HG03280 (cell line): ENCODE results near the gene HOXD3.

ENCODE experiments used
- ATAC-seq: cut with Tn5 transposase; IDR thresholded peaks from one replicate; pipeline ENCODE4 v1.9.1; 2021; ENCODE audit warnings: mild to moderate bottlenecking, moderate library complexity; ENCODE audit not compliant: unreplicated experiment

Gene HOXD3

GRCh38 chr2:176121190-176122051 is 35.7 kb upstream of the HOXD3 start:
- no peak for ATAC-seq

GRCh38 chr2:176122052-176122682 is 34.9 kb upstream of the HOXD3 start:
- ATAC-seq = no peak

GRCh38 chr2:176122683-176123410 is 34.3 kb upstream of the HOXD3 start, which contains the start of gene HOXD9:
Gene HOXD9, plus strand, starts transcription at chr2:176122719. Its CDS starts 50 bp downstream, at chr2:176122769.
- ATAC-seq = no peak

- ATAC-seq = no peak
These were observed 33.5 kb upstream of the HOXD3 start for GRCh38 chr2:176123411-176124109.

GRCh38 chr2:176124110-176124946 is 32.8 kb upstream of the HOXD3 start:
- no peak for ATAC-seq

GRCh38 chr2:176124947-176125771 is 31.9 kb upstream of the HOXD3 start:
- ATAC-seq = no peak

GRCh38 chr2:176125772-176126054 is 31.4 kb upstream of the HOXD3 start:
- no peak for ATAC-seq

GRCh38 chr2:176126929-176127773 is 30.0 kb upstream of the HOXD3 start:
- no peak for ATAC-seq

- ATAC-seq = no peak
These were observed 29.4 kb upstream of the HOXD3 start for GRCh38 chr2:176127774-176128072.

GRCh38 chr2:176128172-176128981 is 28.7 kb upstream of the HOXD3 start:
- ATAC-seq = no peak

GRCh38 chr2:176128982-176129796 is 27.9 kb upstream of the HOXD3 start, which contains the start of gene HOXD8:
Gene HOXD8, plus strand, starts transcription at chr2:176129705. Its CDS starts 662 bp downstream, at chr2:176130367.
- no peak for ATAC-seq

- no peak for ATAC-seq
These were observed 27.3 kb upstream of the HOXD3 start for GRCh38 chr2:176129813-176130146.

GRCh38 chr2:176130147-176130956 is 26.8 kb upstream of the HOXD3 start:
- no peak for ATAC-seq

- ATAC-seq = no peak
These were observed 25.9 kb upstream of the HOXD3 start for GRCh38 chr2:176130957-176131847.

- no peak for ATAC-seq
These were observed 25.3 kb upstream of the HOXD3 start for GRCh38 chr2:176131848-176132158.
